Stimulated activated CD4-positive, alpha-beta T cell treated with anti-CD3 and anti-CD28 coated beads, Interleukin-4, amount 100 ng/mL, for 4 hours (primary cell): ENCODE data around the gene ASAP3.
"Not testable (repeated sequence)": the region's sequence is repeated elsewhere in the genome, so short reads cannot be mapped to it uniquely, and the experiment has no call there.

Experiments used
- DNase-seq, 2 experiments: peaks; one replicate each; pipeline ENCODE4 v3.0.0-alpha.2; 2020

The ASAP3 gene

GRCh38 chr1:23393706-23394105 lies 90.3 kb downstream of the ASAP3 start:
- no peak for DNase-seq

- no peak for DNase-seq
Measured at GRCh38 chr1:23392125-23392855, 91.7 kb downstream of the ASAP3 start.

DNA sequence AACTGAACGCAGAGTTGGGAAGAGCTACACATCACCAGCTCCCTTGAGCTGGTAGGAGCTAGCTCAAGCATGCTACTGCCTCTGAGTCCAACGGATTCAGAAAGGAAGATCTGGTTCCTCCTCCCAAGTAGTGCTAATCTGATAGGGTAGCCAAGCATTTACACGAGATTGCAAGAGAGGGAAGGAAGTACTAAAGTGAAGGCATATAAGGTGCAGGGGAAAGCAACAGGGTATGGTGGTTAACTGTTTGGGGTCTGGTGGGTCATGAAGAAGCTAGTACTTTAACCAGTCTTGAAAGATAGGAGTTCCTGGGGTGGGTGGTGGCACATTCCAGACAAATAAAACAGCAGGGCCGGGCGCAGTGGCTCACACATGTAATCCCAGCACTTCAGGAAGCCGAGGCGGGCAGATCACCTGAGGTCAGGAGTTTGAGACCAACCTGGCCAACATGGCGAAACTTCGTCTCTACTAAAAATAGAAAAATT lies 94.1 kb downstream of the ASAP3 start:
- DNase-seq: no peak

GRCh38 chr1:23387494-23387893 lies 96.5 kb downstream of the ASAP3 start:
- DNase-seq: no peak

- no peak for DNase-seq
Measured at GRCh38 chr1:23385119-23385621, 98.8 kb downstream of the ASAP3 start.

DNA sequence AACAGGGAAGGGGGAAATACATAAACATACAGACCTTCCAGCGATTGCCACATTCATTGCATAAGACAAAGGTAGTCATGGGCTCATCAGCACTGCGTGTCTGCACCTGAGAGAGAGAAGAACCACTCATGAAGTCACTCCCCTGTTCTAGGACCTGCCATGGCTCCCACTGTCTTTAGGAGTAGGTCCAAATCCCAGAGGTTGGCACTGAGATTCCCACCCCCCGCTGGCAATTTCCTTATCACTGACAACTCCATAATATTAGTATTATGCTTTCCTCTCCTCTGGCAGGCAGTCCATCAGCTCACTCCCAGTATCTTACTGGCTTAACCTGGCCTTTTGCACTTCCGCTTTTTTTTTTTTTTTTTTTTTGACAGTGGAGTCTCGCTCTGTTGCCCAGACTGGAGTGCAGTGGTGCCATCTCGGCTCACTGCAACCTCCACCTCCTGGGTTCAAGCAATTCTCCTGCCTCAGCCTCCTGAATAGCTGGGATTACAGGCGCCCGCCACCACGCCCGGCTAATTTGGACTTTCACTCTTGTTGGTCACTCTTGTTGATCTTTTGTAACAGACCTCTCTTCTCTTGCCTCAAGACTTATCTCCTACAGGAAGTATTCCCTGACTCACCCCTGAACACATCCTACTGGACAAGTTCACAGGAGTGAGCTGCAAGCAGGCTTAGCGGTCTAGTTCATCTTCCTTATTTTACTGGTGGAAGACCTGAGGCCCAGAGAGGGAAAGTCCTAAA lies 99.5 kb downstream of the ASAP3 start:
- no peak for DNase-seq

DNA sequence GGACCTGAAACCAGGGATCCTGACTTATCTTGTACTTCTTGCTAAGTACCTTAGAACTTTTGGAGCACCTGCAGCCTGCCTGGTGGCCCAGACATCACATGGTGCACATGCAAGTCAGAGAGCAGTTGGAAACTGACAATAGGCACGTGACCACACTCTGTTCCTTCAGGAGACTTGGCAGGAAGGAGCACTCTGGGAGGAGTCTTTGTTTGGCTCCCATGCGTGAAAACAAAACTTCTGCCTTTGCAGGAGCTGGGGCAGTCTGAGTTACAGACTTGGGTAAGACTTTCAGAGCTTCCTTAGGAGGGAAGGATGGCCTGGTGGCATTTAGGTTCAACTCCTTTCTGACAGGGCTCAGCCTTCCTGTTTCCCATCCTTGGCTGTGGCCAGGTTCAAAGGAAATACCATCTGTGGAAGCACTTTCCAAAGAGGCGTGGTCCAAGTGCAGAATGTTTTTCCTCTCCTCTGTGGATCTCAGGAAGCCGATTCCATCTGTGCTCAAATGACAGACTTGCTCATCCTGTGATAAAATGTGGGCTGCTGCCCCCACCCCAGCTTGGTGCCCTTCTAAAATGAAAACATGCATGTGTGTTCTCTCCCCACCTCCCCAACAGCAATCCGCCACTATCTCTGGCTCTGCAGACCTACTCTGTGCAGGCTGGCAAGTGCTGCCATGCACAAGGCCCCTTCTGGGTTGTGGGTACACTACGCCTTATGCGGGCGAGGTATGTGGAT lies 100.2 kb downstream of the ASAP3 start:
- no peak for DNase-seq

GRCh38 chr1:23381233-23381885 lies 102.6 kb downstream of the ASAP3 start:
- no peak for DNase-seq

GRCh38 chr1:23380719-23381118 lies 103.3 kb downstream of the ASAP3 start:
- no peak for DNase-seq

GRCh38 chr1:23380236-23380635 lies 103.7 kb downstream of the ASAP3 start:
- not testable (repeated sequence) for DNase-seq
